Measurements from ENCODE around the gene CD3G. TPM values are rescaled to one million over a fixed set of nuclear protein-coding genes. Genes with fewer than 3 reads are reported as not detected.

Gene CD3G
- total RNA-seq, 1 donor from 2014 or later = not detected

- H3K36me3 Mint-ChIP-seq (ENCODE audit: low read depth, unreplicated experiment) = no peaks in the 10 kb centered on the region
- DNase-seq (ENCODE audit: low spot score) = no peak
- H3K4me3 Mint-ChIP-seq (ENCODE audit: unreplicated experiment) = no peak overlapping the region
- H3K4me1 Mint-ChIP-seq (ENCODE audit: unreplicated experiment) = no peaks in the 10 kb centered on the region
- no peak overlapping the region for H3K27ac Mint-ChIP-seq (ENCODE audit: unreplicated experiment)
- no peak for TF ChIP-seq CTCF (IDR thresholded peaks at IDR 0.05; ENCODE audit: unreplicated experiment)
- no peaks in the 10 kb centered on the region for H3K27me3 Mint-ChIP-seq (ENCODE audit: unreplicated experiment)
- no peaks in the 10 kb centered on the region for H3K9me3 Mint-ChIP-seq (ENCODE audit: unreplicated experiment)
These were observed 21.4 kb upstream of the CD3G start for GRCh38 chr11:118322721-118323120.

- Mint-ChIP-seq H3K9me3 (ENCODE audit: unreplicated experiment) (no peaks in the 10 kb centered on the region), H3K4me1 (ENCODE audit: unreplicated experiment) (no peaks in the 10 kb centered on the region), H3K27ac (ENCODE audit: unreplicated experiment) (no peak overlapping the region), H3K27me3 (ENCODE audit: unreplicated experiment) (no peaks in the 10 kb centered on the region), H3K36me3 (ENCODE audit: low read depth, unreplicated experiment) (no peaks in the 10 kb centered on the region), H3K4me3 (ENCODE audit: unreplicated experiment) (no peak overlapping the region)
- no peak for TF ChIP-seq CTCF (IDR thresholded peaks at IDR 0.05; ENCODE audit: unreplicated experiment)
- DNase-seq (ENCODE audit: low spot score) = no peak
These were observed 18.9 kb upstream of the CD3G start for GRCh38 chr11:118325283-118325682.

- no peaks in the 10 kb centered on the region for H3K36me3 Mint-ChIP-seq (ENCODE audit: low read depth, unreplicated experiment)
- no peak for DNase-seq (ENCODE audit: low spot score)
- no peaks in the 10 kb centered on the region for H3K27me3 Mint-ChIP-seq (ENCODE audit: unreplicated experiment)
- H3K4me3 Mint-ChIP-seq (ENCODE audit: unreplicated experiment) = no peak overlapping the region
- no peaks in the 10 kb centered on the region for H3K9me3 Mint-ChIP-seq (ENCODE audit: unreplicated experiment)
- TF ChIP-seq CTCF (IDR thresholded peaks at IDR 0.05; ENCODE audit: unreplicated experiment) = no peak
- H3K4me1 Mint-ChIP-seq (ENCODE audit: unreplicated experiment) = no peaks in the 10 kb centered on the region
- no peak overlapping the region for H3K27ac Mint-ChIP-seq (ENCODE audit: unreplicated experiment)
These were observed 15.4 kb upstream of the CD3G start for GRCh38 chr11:118328745-118329144.

- peaks cover 2% of the 10 kb centered on the region for H3K4me1 Mint-ChIP-seq (ENCODE audit: unreplicated experiment)
- H3K36me3 Mint-ChIP-seq (ENCODE audit: low read depth, unreplicated experiment) = no peaks in the 10 kb centered on the region
- no peaks in the 10 kb centered on the region for H3K9me3 Mint-ChIP-seq (ENCODE audit: unreplicated experiment)
- H3K27me3 Mint-ChIP-seq (ENCODE audit: unreplicated experiment) = peaks cover 4% of the 10 kb centered on the region
- no peak overlapping the region for H3K27ac Mint-ChIP-seq (ENCODE audit: unreplicated experiment)
- no peak for TF ChIP-seq CTCF (IDR thresholded peaks at IDR 0.05; ENCODE audit: unreplicated experiment)
- no peak overlapping the region for H3K4me3 Mint-ChIP-seq (ENCODE audit: unreplicated experiment)
- no peak for DNase-seq (ENCODE audit: low spot score)
These were observed 9.4 kb upstream of the CD3G start for GRCh38 chr11:118334745-118335144.

GRCh38 chr11:118338637-118339061 is 5.5 kb upstream of the CD3G start:
- Mint-ChIP-seq H3K9me3 (ENCODE audit: unreplicated experiment) (no peaks in the 10 kb centered on the region), H3K36me3 (ENCODE audit: low read depth, unreplicated experiment) (no peaks in the 10 kb centered on the region), H3K27ac (ENCODE audit: unreplicated experiment) (no peak overlapping the region), H3K27me3 (ENCODE audit: unreplicated experiment) (peaks cover 4% of the 10 kb centered on the region), H3K4me1 (ENCODE audit: unreplicated experiment) (peaks cover 2% of the 10 kb centered on the region), H3K4me3 (ENCODE audit: unreplicated experiment) (no peak overlapping the region)
- no peak for TF ChIP-seq CTCF (IDR thresholded peaks at IDR 0.05; ENCODE audit: unreplicated experiment)
- DNase-seq (ENCODE audit: low spot score) = no peak
